B cell (primary cell): ENCODE measurements around the gene GCKR.

Experiments
- CTCF ChIP-seq: fragments of 200-600 bp; IDR thresholded peaks from one replicate; pipeline ENCODE4 v1.8.0; 2022; ENCODE audit warnings: antibody characterized with exemption, mild to moderate bottlenecking
- EZH2 ChIP-seq: IDR thresholded peaks from 2 replicates; pipeline ENCODE4 v1.6.1; 2012; ENCODE audit warnings: borderline replicate concordance, low read depth, mild to moderate bottlenecking, moderate library complexity, low read length; ENCODE audit not compliant: insufficient read depth, poor library complexity, severe bottlenecking

GRCh38 chr2:27559228-27559627 lies 62.6 kb downstream of the GCKR start:
- TF ChIP-seq EZH2 (no peak), CTCF (no peak)
